DMS114 treated with DMSO at 0.1 percent for 48 hours (cell line): ENCODE data around the gene FOXD4L5.
"Not testable (repeated sequence)": the region's sequence is repeated elsewhere in the genome, so short reads cannot be mapped to it uniquely, and the experiment has no call there.

Source experiments
- DNase-seq: peaks from one replicate; lab custom pipeline; 2025; ENCODE audit not compliant: unreplicated experiment; lab: John Stamatoyannopoulos, UW

FOXD4L5 gene

GRCh38 chr9:65285109-65285508 lies at the start of gene FOXD4L5:
FOXD4L5 (minus strand) TSS chr9:65285209; CDS start chr9:65284377, 832 bp downstream.
- DNase-seq = not testable (repeated sequence)

- not testable (repeated sequence) for DNase-seq
Observed at GRCh38 chr9:65283943-65284342, 1.1 kb downstream of the FOXD4L5 start.

GRCh38 chr9:65282976-65283375 lies 2.0 kb downstream of the FOXD4L5 start:
- not testable (repeated sequence) for DNase-seq
